OCI-LY7 (cell line): ENCODE data around the gene CDKN2B-AS1. TPM values are rescaled to one million over a fixed set of nuclear protein-coding genes. Genes with fewer than 3 reads are reported as not detected.

Experiments used
- BruUV-seq: library from RNA; stranded (reverse); fragments of 400-500 nt; replicated peaks from 2 replicates; lab custom pipeline; 2021; lab: Mats Ljungman, UMichigan
- CTCF ChIA-PET: fragments of 300-600 bp; sonication (Branson Sonifier 250); formaldehyde crosslinking; loops from one replicate; lab custom pipeline; 2022; ENCODE audit warnings: antibody characterized with exemption; ENCODE audit not compliant: unreplicated experiment; lab: Charles Lee
- POLR2A ChIA-PET: fragments of 300-600 bp; sonication (Branson Sonifier 250); formaldehyde crosslinking; loops from one replicate; lab custom pipeline; 2022; ENCODE audit warnings: antibody characterized with exemption; lab: Charles Lee
- DNase-seq: peaks from one replicate; pipeline ENCODE4 v3.0.0-alpha.2; 2015; ENCODE audit warnings: low spot score
- H2AFZ ChIP-seq: fragments of 200-600 bp; sonication (generic), shearing (Covaris generic); 2 replicates; pipeline ENCODE4 v1.6.1; 2014; ENCODE audit warnings: mild to moderate bottlenecking, antibody characterized with exemption, low read length, moderate library complexity
- H3K27ac ChIP-seq: fragments of 200-600 bp; sonication (generic); 2 replicates; pipeline ENCODE4 v1.5.1; 2014; ENCODE audit warnings: mixed run types, low read depth, mild to moderate bottlenecking, moderate library complexity, low read length, inconsistent platforms; ENCODE audit not compliant: poor library complexity, severe bottlenecking
- H3K36me3 ChIP-seq: fragments of 200-600 bp; sonication (generic); 2 replicates; pipeline ENCODE4 v1.6.1; 2014; ENCODE audit warnings: mild to moderate bottlenecking, antibody characterized with exemption, low read length, moderate library complexity, mixed read lengths; ENCODE audit not compliant: insufficient read depth
- H3K4me1 ChIP-seq: fragments of 200-600 bp; sonication (generic); 2 replicates; pipeline ENCODE4 v1.5.1; 2014; ENCODE audit warnings: mild to moderate bottlenecking, low read length; ENCODE audit not compliant: insufficient read depth, poor library complexity, severe bottlenecking
- H3K4me2 ChIP-seq: fragments of 200-600 bp; sonication (generic); 2 replicates; pipeline ENCODE4 v1.6.1; 2014; ENCODE audit warnings: mild to moderate bottlenecking, low read length
- H3K4me3 ChIP-seq: fragments of 200-600 bp; sonication (generic); 2 replicates; pipeline ENCODE4 v1.5.1; 2014; ENCODE audit warnings: mild to moderate bottlenecking, low read depth, low read length; ENCODE audit not compliant: poor library complexity, severe bottlenecking
- H3K79me2 ChIP-seq: fragments of 200-600 bp; sonication (generic); 2 replicates; pipeline ENCODE4 v1.6.1; 2016; ENCODE audit warnings: low read depth, mild to moderate bottlenecking, low read length, moderate library complexity, mixed read lengths; ENCODE audit not compliant: insufficient read depth
- H3K9me2 ChIP-seq: fragments of 200-600 bp; sonication (generic); 2 replicates; pipeline ENCODE4 v1.6.1; 2016; ENCODE audit warnings: mild to moderate bottlenecking, low read length, mixed read lengths; ENCODE audit not compliant: insufficient read depth
- H3K9me3 ChIP-seq: fragments of 200-600 bp; sonication (generic); 2 replicates; pipeline ENCODE4 v1.6.1; 2014; ENCODE audit warnings: mild to moderate bottlenecking, mixed run types, low read length, mixed read lengths
- H4K20me1 ChIP-seq: fragments of 200-600 bp; sonication (generic); 2 replicates; pipeline ENCODE4 v1.6.1; 2014; ENCODE audit warnings: mild to moderate bottlenecking, antibody characterized with exemption, low read length, moderate library complexity, mixed read lengths; ENCODE audit not compliant: insufficient read depth
- EZH2phosphoT487 ChIP-seq: fragments of 200-600 bp; sonication (generic); IDR thresholded peaks from 2 replicates; pipeline ENCODE4 v1.6.1; 2018; ENCODE audit warnings: low read depth, borderline replicate concordance, mild to moderate bottlenecking, mixed run types, antibody characterized with exemption, low read length, moderate library complexity, mixed read lengths
- intact Hi-C: fragments of 100-400 bp; cut with micrococcal nuclease; formaldehyde crosslinking; loops from one replicate; pipeline ENCODE4 v1.10.0; 2022; ENCODE audit not compliant: unreplicated experiment
- total RNA-seq, 2 experiments: library from RNA; depleted of rRNA in 1 of 2; stranded (reverse); fragments of >200 nt in 1 of 2; shearing (Covaris generic) in 1 of 2; gene quantifications; 2 replicates each; pipeline ENCODE4 v1.2.3, GENCODE V29; 2014 to 2022
- TF ChIP-seq, protein P1 (sequence below): fragments of 200-600 bp; sonication (generic); conservative IDR thresholded peaks from 2 replicates; pipeline ENCODE4 v1.5.1; 2014; ENCODE audit warnings: mild to moderate bottlenecking, antibody characterized with exemption, low read length, moderate library complexity, mixed read lengths

Gene CDKN2B-AS1
- total RNA-seq, 2 experiments from 2014 or later: 20.4 to 24.3 TPM

GRCh38 chr9:22010866-22011625 is 16.5 kb downstream of the CDKN2B-AS1 start:
- Histone ChIP-seq H3K27ac (no peak overlapping the region), H3K9me3 (no peaks in the 10 kb centered on the region), H3K9me2 (no peaks in the 10 kb centered on the region), H3K4me2 (no peak overlapping the region), H3K79me2 (peaks cover 40% of the 10 kb centered on the region; the same call in 1 of the 2 replicates), H2AFZ (no peak overlapping the region), H3K4me3 (no peak overlapping the region), H4K20me1 (0 out of 2 replicates have a peak, but pooled peaks cover 5% of the 10 kb centered on the region), H3K4me1 (peaks cover 20% of the 10 kb centered on the region), H3K36me3 (peaks cover 26% of the 10 kb centered on the region)
- ChIA-PET POLR2A (interaction anchor here (0.9 to 1.1 kb wide), 4 partner anchors 8 to 16 kb away, joined by 3 read pairs; partner anchors contain the start of gene CDKN2B-AS1), CTCF (no interaction called here)
- no peak for TF ChIP-seq EZH2phosphoT487
- peak; percentile 31 for DNase-seq
- intact Hi-C loops: no loop called here
- BruUV-seq: no TSS peak

DNA sequence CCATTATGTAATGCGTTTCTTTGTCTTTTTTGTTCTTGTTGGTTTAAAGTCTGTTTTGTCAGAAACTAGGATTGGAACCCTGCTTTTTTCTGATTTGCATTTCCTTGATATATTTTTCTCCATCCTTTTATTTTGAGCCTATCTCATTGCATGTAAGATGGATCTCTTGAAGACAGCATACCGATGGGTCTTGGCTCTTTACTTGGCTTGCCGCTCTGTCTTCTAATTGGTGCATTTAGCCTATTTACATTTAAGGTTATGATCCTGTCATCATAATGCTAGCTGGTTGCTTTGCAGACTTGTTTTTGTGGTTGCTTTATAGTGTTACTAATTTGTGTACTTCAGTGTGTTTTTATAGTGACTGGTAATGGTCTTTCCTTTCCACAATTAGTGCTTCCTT is 27.8 kb downstream of the CDKN2B-AS1 start:
- Histone ChIP-seq H3K4me3 (no peak overlapping the region), H3K9me3 (peaks cover 11% of the 10 kb centered on the region), H3K4me2 (no peak overlapping the region), H3K36me3 (peaks cover 25% of the 10 kb centered on the region), H4K20me1 (no peaks in the 10 kb centered on the region), H3K27ac (no peak overlapping the region), H3K79me2 (peaks cover 12% of the 10 kb centered on the region; the same call in 1 of the 2 replicates), H3K4me1 (no peaks in the 10 kb centered on the region), H2AFZ (no peak overlapping the region), H3K9me2 (no peaks in the 10 kb centered on the region)
- intact Hi-C loops: no loop called here
- BruUV-seq: no TSS peak
- ChIA-PET CTCF (no interaction called here), POLR2A (no interaction called here)
- DNase-seq: no peak
- TF ChIP-seq, protein P1, sequence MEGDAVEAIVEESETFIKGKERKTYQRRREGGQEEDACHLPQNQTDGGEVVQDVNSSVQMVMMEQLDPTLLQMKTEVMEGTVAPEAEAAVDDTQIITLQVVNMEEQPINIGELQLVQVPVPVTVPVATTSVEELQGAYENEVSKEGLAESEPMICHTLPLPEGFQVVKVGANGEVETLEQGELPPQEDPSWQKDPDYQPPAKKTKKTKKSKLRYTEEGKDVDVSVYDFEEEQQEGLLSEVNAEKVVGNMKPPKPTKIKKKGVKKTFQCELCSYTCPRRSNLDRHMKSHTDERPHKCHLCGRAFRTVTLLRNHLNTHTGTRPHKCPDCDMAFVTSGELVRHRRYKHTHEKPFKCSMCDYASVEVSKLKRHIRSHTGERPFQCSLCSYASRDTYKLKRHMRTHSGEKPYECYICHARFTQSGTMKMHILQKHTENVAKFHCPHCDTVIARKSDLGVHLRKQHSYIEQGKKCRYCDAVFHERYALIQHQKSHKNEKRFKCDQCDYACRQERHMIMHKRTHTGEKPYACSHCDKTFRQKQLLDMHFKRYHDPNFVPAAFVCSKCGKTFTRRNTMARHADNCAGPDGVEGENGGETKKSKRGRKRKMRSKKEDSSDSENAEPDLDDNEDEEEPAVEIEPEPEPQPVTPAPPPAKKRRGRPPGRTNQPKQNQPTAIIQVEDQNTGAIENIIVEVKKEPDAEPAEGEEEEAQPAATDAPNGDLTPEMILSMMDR: no peak
- TF ChIP-seq EZH2phosphoT487: no peak

DNA sequence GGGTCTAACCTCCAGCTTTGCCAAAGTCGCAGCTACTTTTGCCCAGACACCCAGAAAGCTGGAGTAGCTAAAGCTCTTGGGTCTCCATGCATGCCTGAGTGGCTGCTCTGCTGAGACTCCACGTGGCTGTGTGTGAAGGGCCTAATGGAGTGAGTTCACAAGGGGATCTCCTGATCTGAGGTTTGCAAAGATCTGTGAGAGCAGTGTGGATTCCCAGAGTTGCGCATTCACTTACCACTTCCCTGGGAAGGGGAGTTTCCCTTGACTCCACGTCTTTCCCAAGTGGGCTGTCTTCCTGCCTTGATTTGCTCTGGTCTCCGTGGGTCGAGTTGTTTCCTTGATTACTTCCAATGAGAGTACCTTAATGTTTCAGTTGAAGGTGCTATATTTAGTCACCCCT is 32.1 kb downstream of the CDKN2B-AS1 start:
- Histone ChIP-seq H4K20me1 (no peaks in the 10 kb centered on the region), H3K9me3 (no peaks in the 10 kb centered on the region), H3K4me3 (no peak overlapping the region), H3K27ac (no peak overlapping the region), H3K36me3 (peaks cover 13% of the 10 kb centered on the region; the same call in 1 of the 2 replicates), H3K79me2 (peaks cover 5% of the 10 kb centered on the region; the same call in 1 of the 2 replicates), H2AFZ (no peak overlapping the region), H3K9me2 (no peaks in the 10 kb centered on the region), H3K4me1 (peaks cover 12% of the 10 kb centered on the region), H3K4me2 (no peak overlapping the region)
- no peak for TF ChIP-seq EZH2phosphoT487
- TF ChIP-seq, protein P1: no peak
- intact Hi-C loops: no loop called here
- DNase-seq: no peak
- no TSS peak for BruUV-seq
- ChIA-PET POLR2A (interaction anchor here (0.7 to 2.2 kb wide), 5 partner anchors 11 to 477 kb away, joined by 3 to 9 read pairs (median 3); partner anchors contain the start of gene CDKN2B), CTCF (no interaction called here)
